KMS-11 (cell line): Measurements from ENCODE around the gene RTN4IP1.

Experiments used
- H2AFZ ChIP-seq: fragments of 200-600 bp; sonication (generic); 2 replicates; pipeline ENCODE4 v1.6.1; 2016; ENCODE audit warnings: antibody characterized with exemption, mixed run types, low read depth
- H3K27ac ChIP-seq: fragments of 200-600 bp; sonication (generic); 2 replicates; pipeline ENCODE4 v1.6.1; 2016; ENCODE audit warnings: mild to moderate bottlenecking, mixed run types
- H3K27me3 ChIP-seq: fragments of 200-600 bp; sonication (generic); 2 replicates; pipeline ENCODE4 v1.6.1; 2017; ENCODE audit warnings: mild to moderate bottlenecking, low read depth, mixed run types, moderate library complexity; ENCODE audit not compliant: insufficient read depth
- H3K36me3 ChIP-seq: fragments of 200-600 bp; sonication (generic); 2 replicates; pipeline ENCODE4 v1.6.1; 2017; ENCODE audit warnings: mild to moderate bottlenecking, mixed run types; ENCODE audit not compliant: insufficient read depth
- H3K4me1 ChIP-seq: fragments of 200-600 bp; sonication (generic); 2 replicates; pipeline ENCODE4 v1.6.1; 2016; ENCODE audit warnings: mild to moderate bottlenecking, low read depth, mixed run types; ENCODE audit not compliant: poor library complexity, severe bottlenecking
- H3K4me2 ChIP-seq: fragments of 200-600 bp; sonication (generic); 2 replicates; pipeline ENCODE4 v1.7.0; 2016; ENCODE audit warnings: mild to moderate bottlenecking, mixed run types
- H3K4me3 ChIP-seq: fragments of 200-600 bp; sonication (generic); IDR thresholded peaks from 2 replicates; pipeline ENCODE4 v1.6.1; 2017; ENCODE audit warnings: low read depth, low read length, mixed read lengths; ENCODE audit not compliant: insufficient read depth
- H3K79me2 ChIP-seq: fragments of 200-600 bp; sonication (generic); 2 replicates; pipeline ENCODE4 v1.6.1; 2016; ENCODE audit warnings: low read depth, mixed run types; ENCODE audit not compliant: insufficient read depth
- H3K9ac ChIP-seq: fragments of 200-600 bp; sonication (generic); 2 replicates; pipeline ENCODE4 v1.6.1; 2016; ENCODE audit warnings: mild to moderate bottlenecking, mixed run types
- H4K20me1 ChIP-seq: fragments of 200-600 bp; sonication (generic); 2 replicates; pipeline ENCODE4 v1.6.1; 2016; ENCODE audit warnings: mild to moderate bottlenecking, mixed run types; ENCODE audit not compliant: insufficient read depth
- CTCF ChIP-seq: fragments of 200-600 bp; sonication (generic); conservative IDR thresholded peaks from 2 replicates; pipeline ENCODE4 v1.6.1; 2017; ENCODE audit warnings: low read depth, mild to moderate bottlenecking, antibody characterized with exemption, low read length, moderate library complexity, mixed read lengths

RTN4IP1 gene

GRCh38 chr6:106612671-106613416 is 16.5 kb downstream of the RTN4IP1 start:
- no peaks in the 10 kb centered on the region for H3K36me3 ChIP-seq
- H3K4me3 ChIP-seq: no peak overlapping the region
- no peak overlapping the region for H2AFZ ChIP-seq
- H3K4me2 ChIP-seq: no peak overlapping the region
- no peaks in the 10 kb centered on the region for H3K27me3 ChIP-seq
- H3K27ac ChIP-seq: no peak overlapping the region
- no peaks in the 10 kb centered on the region for H3K79me2 ChIP-seq
- no peak for TF ChIP-seq CTCF
- no peaks in the 10 kb centered on the region for H3K4me1 ChIP-seq
- H4K20me1 ChIP-seq: no peaks in the 10 kb centered on the region
- H3K9ac ChIP-seq: no peak overlapping the region

- TF ChIP-seq CTCF: no peak
- Histone ChIP-seq H3K9ac (no peak overlapping the region), H3K79me2 (no peaks in the 10 kb centered on the region)
Observed at GRCh38 chr6:106611030-106611429, 18.3 kb downstream of the RTN4IP1 start.

GRCh38 chr6:106609699-106610098 is 19.6 kb downstream of the RTN4IP1 start:
- Histone ChIP-seq H3K4me3 (no peak overlapping the region), H3K27me3 (no peaks in the 10 kb centered on the region), H3K4me2 (no peak overlapping the region), H3K27ac (no peak overlapping the region), H3K79me2 (no peaks in the 10 kb centered on the region), H4K20me1 (no peaks in the 10 kb centered on the region), H3K4me1 (no peaks in the 10 kb centered on the region), H2AFZ (no peak overlapping the region), H3K9ac (no peak overlapping the region), H3K36me3 (no peaks in the 10 kb centered on the region)
- TF ChIP-seq CTCF: no peak

More at GRCh38 chr6:106611030-106611429, 18.3 kb downstream of the RTN4IP1 start:
- H3K27ac ChIP-seq: no peak overlapping the region
- no peaks in the 10 kb centered on the region for H4K20me1 ChIP-seq
- H3K4me1 ChIP-seq: no peaks in the 10 kb centered on the region
- no peak overlapping the region for H2AFZ ChIP-seq
- H3K4me2 ChIP-seq: no peak overlapping the region
- H3K36me3 ChIP-seq: no peaks in the 10 kb centered on the region
- no peak overlapping the region for H3K4me3 ChIP-seq
- no peaks in the 10 kb centered on the region for H3K27me3 ChIP-seq

- Histone ChIP-seq H3K27ac (no peak overlapping the region), H3K27me3 (no peaks in the 10 kb centered on the region), H2AFZ (no peak overlapping the region), H4K20me1 (no peaks in the 10 kb centered on the region), H3K79me2 (no peaks in the 10 kb centered on the region), H3K4me3 (no peak overlapping the region), H3K36me3 (no peaks in the 10 kb centered on the region), H3K4me2 (no peak overlapping the region), H3K9ac (no peak overlapping the region), H3K4me1 (no peaks in the 10 kb centered on the region)
- TF ChIP-seq CTCF: peak; percentile 71
Observed at GRCh38 chr6:106608080-106608668, 21.1 kb downstream of the RTN4IP1 start.
